GM18907 (cell line): Measurements from ENCODE around the gene SUMO2.
A peak's percentile ranks its signal among the peaks of the same experiment; 100 is the strongest.
"Not testable (repeated sequence)": the region's sequence is repeated elsewhere in the genome, so short reads cannot be mapped to it uniquely, and the experiment has no call there.

Experiments used
- ATAC-seq: cut with Tn5 transposase; IDR thresholded peaks from one replicate; pipeline ENCODE4 v1.9.1; 2021; ENCODE audit warnings: mild to moderate bottlenecking, moderate library complexity; ENCODE audit not compliant: unreplicated experiment

The SUMO2 gene

DNA sequence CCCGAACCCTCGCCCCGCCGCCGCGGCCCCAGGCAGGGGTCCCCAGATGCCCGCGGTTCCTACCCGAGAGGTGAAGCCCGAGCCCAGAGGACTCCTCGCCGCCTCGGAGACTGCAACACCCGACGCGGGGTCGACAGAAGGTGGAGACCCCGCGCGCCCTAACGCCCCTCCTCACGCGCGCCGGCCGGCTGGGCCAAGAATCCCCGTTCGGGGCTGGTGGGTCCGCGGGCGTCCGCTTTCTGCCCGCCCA is 515 bp downstream of the SUMO2 start:
- ATAC-seq, result peak; percentile 30

DNA sequence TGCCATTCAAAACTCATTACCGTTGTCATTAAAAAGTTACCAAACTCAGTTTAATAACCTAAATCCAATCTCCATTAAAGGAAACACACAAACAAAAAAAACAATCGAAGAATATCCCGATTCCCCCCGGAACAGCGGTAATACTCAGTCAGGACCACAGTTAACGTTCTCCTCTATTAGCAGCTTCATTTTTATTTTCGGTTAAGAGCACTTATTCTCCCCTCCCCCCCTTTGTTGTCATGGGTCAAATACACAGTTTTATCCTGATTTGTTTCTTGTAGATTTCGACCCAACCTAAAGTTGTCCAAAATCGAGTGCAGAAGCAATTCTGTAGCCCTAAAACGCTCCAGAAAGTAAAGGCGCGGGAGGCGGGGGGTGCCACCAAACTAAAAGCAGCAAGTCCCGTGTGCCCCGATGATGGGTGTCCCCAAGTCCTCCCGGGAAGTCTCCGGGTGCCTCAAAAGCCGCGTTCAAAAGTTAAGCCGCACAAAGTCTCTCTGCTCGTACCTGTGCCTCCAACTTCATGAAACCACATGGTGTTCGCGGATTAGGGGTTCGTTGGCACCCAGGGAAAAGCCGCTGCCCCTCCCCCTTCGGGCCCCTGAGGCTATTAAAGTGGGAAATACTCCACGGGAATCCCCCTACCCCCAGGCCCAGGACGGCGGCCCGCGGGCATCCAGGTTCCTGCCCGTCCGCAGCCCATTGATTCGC is 996 bp downstream of the SUMO2 start:
- ATAC-seq, result no peak

DNA sequence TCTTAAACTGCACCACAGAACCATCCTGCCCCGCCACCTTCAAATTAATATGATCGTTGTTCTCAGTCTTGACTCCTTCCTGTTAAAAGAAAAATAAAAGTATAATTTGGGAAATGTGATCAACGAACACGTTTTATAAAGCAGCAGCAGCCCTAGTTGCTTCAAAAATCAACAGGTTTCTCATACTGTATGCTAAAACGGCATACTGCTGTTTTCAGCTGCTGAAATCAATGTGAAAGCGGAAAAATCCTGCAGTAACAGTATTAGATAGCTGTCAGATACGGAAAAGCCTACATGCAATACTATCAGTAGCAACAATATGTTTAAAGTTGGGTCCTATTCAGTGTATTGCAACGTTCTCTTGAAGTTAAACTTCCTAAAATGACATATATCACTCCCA is 1.6 kb downstream of the SUMO2 start:
- ATAC-seq, result no peak

DNA sequence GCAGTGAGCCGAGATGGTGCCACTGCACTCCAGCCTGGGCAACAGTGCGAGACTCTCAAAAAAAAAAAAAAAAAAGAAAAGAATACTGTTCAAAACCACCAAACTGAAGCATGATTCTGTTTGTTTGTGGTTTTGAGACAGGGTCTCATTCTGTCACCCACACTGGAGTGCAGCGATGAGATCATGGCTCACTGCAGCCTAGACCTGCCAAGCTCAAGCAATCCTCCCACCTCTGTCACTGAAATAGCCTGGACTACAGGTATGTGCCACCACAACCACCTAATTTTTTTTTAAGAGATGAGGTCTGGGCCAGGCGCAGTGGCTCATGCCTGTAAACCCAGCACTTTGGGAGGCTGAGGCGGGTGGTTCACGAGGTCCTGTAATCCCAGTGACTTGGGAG is 4.3 kb downstream of the SUMO2 start:
- no peak for ATAC-seq

DNA sequence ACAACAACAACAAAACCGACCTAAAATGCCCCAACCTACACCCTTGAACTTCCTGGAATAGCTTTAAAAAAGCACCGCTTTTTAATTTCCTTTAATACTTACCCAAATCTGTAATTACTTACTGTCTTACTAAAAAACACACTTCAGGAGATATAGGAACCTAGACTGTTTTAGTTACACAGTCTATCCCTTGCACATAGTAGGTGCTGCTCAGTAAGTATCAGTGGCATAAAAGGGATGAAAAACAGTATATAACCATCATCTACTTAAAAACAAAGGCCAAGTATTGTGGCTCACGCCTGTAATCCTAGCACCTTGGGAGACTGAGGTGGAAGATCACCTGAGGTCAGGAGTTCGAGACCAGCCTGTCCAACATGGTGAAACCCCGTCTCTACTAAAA is 6.1 kb downstream of the SUMO2 start:
- no peak for ATAC-seq

DNA sequence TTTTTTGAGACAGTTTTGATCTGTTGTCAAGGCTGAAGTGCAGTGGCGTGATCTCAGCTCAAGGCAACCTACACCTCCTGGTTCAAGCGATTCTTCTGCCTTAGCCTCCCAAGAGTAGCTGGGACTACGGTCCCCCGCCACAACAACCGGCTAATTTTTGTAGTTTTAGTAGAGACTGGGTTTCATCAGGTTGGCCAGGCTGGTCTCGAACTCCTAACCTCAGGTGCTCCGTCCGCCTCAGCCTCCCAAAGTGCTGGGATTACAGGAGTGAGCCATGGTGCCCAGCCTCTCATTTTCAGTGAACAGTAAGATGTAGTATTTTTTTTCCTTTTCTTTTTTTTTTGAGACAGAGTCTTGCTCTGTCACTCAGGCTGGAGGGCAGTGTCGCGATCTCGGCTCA is 7.8 kb downstream of the SUMO2 start:
- no peak for ATAC-seq

DNA sequence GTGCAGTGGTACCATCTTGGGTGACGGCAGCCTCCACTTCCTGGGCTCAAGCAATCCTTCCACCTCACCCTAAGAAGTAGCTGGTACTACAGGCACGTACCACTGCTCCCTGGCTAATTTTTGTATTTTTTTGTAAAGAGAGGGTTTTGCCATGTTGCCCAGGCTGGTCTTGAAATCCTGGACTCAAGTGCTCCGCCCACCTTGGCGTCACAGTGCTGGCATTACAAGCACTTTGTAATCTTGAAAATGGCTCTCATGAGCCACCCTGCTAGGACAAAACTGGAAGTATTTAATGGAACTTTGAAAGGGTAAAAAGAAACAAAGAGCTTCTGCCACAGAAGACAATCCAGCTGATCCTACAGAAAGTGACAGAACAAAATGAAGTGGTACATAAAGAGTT is 9.2 kb downstream of the SUMO2 start:
- no peak for ATAC-seq

DNA sequence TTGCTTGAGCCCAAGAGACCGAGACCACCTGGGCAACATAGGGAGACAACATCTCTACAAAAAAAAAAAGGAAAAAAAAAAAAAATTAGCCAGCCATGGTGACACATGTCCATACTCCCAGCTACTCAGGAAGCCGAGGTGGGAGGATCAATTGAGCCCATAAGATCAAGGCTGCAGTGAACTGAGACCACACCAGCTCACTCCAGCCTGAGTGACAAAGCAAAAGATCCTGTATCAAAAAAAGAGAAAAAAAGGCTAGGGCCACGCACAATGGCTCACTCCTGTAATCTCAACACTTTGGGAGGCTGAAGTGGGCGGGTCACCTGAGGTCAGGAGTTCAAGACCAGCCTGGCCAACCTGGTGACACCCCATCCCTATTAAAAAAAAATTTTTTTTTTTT is 13.8 kb downstream of the SUMO2 start:
- ATAC-seq, result no peak

DNA sequence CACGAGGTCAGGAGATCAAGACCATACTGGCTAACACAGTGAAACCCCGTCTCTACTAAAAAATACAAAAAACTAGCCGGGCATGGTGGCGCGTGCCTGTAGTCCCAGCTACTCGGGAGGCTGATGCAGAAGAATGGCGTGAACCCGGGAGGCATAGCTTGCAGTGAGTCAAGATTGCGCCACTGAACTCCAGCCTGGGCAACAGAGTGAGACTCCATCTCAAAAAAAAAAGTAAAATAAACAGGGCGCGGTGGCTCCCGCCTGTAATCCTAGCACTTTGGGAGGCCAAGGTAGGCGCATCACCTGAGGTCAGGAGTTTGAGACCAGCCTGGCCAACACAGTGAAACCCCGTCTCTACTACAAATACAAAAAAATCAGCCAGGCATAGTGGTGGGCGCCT is 18.2 kb downstream of the SUMO2 start:
- not testable (repeated sequence) for ATAC-seq

DNA sequence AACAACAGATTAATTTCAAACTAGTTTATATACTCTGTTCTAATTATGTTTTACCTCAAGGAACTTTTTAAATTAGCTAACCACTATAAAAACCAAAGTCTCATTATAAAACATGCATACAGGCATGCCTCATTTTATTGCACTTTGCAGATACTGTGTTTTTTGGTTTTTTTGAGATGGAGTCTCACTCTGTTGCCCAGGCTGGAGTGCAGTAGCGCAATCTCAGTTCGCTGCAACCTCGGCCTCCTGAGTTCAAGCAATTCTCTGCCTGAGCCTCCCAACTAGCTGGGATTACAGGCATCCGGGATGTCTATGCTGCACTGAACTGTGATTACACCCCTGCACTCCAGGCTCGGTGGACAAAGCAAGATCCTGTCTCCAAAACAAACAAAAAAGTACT is 19.7 kb downstream of the SUMO2 start:
- no peak for ATAC-seq

DNA sequence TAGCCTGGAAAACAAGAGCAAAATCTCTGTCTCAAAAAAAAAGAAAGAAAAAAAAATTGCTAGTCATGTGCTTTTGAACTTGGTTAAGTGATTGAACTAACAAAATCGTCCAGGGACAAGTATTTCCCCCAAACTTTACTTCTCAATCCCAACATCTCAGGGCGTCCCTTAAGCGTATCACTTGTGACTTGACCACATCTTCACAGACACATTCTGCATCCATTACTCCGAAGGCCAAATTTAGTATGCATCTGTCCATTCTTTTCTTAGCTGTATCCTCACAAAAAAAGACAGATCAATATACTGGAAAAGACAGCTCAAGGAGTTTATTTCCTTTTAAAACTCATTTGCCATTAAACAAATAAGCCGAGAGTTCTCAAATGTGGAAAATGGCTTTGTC is 22.5 kb downstream of the SUMO2 start:
- ATAC-seq, result no peak

DNA sequence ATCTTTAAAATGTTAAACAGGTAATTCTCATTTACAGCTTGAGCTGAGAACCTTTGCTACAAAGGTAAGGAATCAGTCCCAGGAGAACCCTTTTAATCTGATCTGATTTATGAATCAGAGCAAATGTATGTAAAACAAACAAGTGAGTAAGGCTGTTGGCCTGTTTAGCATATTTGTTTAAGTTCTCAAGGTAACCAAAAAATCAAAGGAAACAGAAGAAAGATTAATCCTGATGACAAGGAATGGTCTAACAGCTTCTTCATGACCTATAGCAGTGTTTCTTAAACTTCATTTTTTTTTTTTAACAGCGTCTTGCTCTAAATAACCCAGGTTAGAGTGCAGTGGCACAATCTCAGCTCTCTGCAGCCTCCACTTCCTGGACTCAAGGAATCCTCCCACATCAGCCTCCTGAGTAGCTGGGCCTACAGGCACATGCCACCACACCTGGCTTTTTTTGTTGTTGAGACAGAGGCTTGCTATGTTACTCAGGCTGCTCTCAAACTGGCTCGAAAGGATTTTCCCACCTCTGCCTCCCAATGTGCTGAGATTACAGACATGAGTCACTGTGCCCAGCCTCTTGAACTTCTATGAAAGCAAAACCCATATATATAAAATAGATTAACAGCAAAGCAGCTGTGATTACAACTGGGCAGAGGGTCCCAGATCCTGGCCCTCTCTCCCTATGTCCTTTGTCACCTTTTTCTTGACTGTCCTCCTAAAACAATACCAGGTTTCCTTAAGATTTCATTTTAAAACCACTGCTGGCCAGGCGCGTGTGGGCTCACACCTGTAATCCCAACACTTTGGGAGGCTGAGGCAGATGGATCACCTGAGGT is 23.3 kb downstream of the SUMO2 start:
- ATAC-seq, result no peak

DNA sequence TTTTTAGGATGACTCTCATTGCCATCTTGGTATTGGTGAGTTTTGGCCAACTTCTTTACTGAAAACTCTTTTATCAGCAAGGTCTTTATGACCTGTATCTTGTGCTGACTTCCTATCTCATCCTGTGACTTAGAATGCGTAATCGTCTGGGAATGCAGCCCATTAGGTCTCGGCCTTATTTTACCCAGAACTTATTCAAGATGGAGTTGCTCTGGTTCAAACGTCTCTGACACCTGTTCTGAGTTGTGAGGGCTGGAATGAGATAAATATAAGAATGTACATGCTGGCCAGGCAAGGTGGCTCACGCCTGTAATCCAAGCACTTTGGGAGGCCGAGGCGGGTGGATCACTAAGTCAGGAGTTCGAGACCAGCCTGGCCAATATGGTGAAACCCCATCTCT is 24.3 kb downstream of the SUMO2 start:
- not testable (repeated sequence) for ATAC-seq

DNA sequence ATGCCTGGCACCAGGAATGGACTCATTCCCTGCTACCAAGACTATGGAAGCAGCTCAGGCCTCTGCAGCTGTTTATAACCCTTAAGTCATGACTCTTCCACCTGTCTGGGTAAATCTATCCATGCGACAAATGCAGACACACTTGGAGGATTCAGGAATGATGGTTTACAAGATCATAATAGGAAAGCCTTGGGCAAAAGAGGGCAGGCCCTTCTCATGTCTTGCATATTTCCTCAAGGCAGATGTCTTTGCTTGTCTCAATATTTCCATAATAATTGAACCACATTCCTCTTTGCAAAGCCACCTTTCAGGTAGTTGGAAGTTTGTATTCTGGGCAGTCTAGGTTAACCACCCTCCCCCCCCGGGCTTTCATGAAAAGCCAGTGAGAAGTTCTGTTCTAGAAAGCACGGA is 27.6 kb downstream of the SUMO2 start:
- ATAC-seq, result no peak

DNA sequence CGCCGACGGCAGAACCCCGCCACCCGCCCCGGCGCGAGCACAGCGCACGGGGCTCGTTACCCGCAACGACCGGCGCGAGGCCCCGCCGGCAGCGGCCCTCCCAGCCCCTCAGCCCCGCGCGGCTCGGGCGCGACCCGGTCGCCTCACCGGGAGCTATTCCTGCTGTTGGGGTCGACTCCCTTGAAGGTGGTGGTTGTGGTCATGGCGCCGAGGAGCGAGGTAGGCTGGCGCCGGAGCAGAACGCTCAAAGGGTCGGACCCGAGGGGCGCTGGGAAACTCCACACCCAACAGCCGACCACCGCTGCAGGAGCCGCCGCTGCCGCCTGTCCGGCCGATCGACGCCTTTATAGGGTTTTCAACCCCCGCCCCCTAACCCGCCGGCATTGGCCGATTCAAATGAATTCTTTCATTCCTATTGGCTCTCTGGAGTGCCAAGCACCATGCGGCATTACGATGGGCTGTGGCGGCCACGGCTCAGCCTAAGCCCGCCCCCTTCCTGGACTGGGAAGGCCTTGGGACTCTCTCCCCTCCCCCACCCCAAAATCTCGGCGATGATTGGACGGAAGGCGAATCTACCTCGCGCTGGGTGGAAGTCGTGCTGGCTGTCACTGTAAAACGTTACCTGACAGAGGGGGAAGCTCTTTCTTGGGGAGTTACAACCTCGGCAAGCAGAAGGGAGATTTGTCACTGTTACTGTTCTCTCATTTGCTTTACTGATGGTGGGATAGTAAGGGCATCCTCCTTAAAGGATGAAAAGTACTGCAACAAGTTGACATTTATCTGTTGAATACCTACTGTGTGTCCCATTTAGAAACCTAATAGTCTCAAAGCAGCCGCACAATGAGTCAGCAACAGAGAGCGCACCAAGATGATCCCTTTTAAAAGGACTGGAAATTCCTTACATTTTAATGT is 28.3 kb downstream of the SUMO2 start, which contains the start of gene JPT1:
Gene JPT1 (minus strand): TSS at position 318 of the 912 bp plus-strand sequence. CDS start 115 bp downstream, at position 203.
- ATAC-seq, result peak; percentile 94

DNA sequence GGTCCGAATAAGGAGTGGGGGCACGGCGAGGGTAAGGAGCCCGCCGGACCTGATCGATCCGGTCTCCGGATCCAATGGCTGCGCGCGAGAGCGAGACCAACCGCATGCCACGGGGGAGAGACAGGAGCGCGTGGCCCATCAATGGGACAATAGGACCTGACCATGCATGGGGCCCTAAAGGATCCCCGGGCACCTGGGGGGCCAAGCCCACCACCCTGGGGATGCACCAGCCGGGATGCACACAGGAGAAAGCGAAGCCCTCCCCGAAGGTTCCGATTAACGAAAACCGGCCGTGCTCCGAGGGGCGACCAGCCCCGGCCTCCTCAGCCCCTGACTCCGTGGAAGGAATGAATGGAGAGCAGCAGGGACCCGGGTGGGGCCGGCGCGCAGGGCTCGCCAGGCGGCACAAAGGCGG is 29.0 kb downstream of the SUMO2 start:
- ATAC-seq, result peak; percentile 13

DNA sequence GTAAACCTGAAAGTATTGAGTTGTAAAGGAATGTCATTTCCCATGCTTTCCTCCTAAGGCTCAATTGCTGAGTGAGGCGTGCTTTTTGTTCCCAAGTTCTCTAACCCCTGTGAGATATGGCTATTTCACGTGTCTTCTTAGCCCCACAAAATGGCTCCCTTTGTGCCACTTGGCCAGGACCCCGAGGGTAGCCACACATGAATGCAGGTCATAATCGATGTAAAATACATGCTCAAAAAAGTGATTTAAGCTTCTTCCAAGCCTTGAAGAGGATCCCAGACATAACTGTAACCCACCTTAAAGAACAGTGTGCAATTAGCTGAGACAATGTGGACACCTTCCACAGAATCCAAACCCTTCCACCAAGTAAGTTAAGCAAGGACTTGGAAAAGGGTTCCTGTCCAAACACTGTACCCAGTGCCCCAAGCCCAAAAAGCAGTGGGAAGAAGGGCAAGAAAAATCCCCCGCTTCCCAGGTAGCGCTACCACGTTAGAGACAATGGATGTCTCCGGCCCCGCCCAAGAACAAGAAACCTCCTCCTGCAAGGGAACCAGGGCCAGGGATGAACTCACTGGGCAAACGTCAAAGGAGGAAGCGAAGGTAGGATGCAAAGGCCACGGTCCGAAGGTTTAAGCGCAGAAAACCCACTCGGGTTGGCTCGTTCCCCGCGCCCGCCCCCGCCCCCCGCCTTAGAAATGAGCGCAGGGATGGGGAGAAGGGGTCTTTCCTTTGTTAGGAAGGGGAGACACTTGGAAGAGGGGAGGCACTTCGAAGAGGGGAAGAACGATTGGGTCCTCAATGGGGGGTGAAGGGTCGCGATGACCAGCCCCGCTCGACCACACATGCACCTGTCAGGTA is 29.6 kb downstream of the SUMO2 start:
- no peak for ATAC-seq

DNA sequence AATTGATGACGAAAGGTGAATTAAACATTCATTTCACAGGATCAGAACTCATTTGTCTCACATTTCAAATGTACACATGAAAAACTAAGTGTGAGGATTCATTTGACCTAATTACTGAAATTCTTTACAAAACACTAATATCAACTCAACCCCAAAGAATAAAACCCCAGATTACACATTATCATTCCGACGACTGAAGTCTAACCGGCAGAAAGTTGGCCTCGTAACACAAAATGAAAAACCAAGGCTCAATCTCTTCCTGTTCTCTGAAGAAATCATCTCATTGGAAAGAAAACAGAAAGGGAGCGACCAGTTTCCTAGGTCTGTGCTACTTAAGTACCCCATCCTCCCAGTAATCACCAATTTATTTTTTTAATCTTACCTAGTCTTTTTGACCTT is 30.2 kb downstream of the SUMO2 start:
- no peak for ATAC-seq

DNA sequence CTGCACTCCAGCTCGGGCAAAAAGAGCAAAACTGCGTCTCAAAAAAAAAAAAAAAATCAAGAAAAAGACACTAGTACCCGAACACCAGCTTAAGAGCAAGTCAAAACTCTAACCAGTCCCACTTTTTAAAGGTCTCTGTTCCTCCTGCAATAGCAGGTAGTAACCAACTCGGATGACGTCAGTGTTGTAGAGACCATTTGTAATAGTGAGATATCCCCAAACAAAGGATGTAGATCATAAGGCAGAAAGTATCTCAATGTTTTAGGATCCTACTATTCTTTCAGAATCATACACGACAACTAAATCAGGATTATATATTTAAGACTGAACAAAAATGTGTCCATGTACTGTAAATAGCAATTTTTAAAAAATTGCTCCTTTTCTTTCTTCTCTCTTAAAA is 30.8 kb downstream of the SUMO2 start:
- ATAC-seq, result no peak

DNA sequence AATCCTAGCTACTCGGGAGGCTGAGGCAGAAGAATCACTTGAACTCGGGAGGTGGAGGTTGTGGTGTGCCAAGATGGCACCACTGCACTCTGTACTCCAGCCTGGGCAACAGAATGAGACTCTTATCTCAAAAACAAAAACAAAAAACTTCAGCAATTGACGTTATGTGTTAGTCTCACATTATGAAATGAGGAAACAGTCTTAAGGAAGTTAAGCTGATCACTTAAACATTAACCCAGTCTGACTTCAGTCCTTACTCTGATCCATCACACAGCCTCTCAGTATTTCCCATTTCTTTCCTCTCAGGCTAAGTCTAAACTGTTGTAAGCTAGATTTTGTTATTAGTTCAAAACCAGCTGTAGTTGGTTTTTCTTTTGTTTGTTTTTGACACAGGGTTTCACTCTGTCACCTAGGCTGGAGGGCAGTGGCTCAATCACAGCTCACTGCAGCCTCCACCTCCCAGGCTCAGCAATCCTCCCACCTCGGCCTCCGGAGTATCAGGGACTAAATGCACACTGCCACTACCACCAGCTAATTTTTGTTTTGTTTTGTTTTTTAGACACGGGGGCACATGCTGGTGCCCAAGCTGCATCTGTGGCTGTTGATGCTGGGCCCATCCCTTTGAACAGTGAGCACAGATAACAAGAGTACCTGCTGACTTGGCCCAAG is 34.7 kb downstream of the SUMO2 start:
- no peak for ATAC-seq
